ENCODE data around the gene RAP1GAP2. TPM values are rescaled to one million over a fixed set of nuclear protein-coding genes. Genes with fewer than 3 reads are reported as not detected.
"Not testable (repeated sequence)": the region's sequence is repeated elsewhere in the genome, so short reads cannot be mapped to it uniquely, and the experiment has no call there.

RAP1GAP2 gene
- total and polyA plus RNA-seq, 5 donors = 29.7 to 62.1 (median 43.7) TPM

DNA sequence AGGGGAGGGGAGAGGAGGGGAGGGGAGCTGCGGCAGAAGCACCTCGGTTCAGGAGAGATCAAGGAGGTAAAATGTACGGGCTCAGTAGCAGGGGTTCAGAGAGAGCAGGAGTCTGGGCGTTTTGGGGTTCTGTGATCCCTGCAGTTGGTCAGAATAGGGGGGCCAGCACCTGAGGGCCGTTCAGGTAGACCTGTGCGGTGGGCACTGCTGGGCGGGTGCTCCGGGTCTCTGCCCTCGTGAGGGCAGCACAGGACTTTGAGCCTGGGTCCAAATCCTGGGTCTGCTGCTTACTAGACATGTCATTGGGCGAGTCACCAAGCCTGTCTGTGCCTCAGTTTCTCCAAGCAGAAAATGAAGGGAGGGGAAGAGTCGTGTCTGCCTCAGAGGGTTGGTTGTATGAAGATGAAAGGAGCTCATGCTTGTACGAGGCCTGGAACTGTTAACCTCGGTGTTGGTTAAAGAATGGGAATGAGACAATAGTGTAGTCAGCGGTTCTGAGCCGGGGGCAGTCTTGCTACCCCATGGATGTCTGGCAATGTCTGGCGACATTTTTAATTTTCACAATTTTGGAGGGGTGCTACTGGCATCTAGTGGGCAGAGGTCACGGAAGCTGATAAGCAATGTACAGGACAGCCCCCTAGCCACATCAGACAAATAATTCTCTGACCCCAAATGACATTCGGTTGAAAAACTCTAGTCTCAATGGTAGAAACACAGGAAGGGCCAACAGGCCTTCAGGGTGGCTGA is 231.7 kb downstream of the RAP1GAP2 start:
- ATAC-seq (no peak), DNase-seq (peak in 1 of 3 donors; percentile 37)
- intact Hi-C loops (cut with DNase I) = no loop called here
- no peaks in the 10 kb centered on the region for H3K4me1 ChIP-seq (ENCODE audit: control insufficient read depth, insufficient read depth, low read length)
- WGBS = 90% methylated on average over 18 of the region's 18 CpGs
- H3K27me3 ChIP-seq (ENCODE audit: control insufficient read depth, insufficient read depth) = no peaks in the 10 kb centered on the region
- H3K27ac ChIP-seq (ENCODE audit: low read length) = no peak overlapping the region
- no peaks in the 10 kb centered on the region for H3K9me3 ChIP-seq (ENCODE audit: control insufficient read depth, low read length)
- no peak overlapping the region for H3K4me3 ChIP-seq (ENCODE audit: low read length)

DNA sequence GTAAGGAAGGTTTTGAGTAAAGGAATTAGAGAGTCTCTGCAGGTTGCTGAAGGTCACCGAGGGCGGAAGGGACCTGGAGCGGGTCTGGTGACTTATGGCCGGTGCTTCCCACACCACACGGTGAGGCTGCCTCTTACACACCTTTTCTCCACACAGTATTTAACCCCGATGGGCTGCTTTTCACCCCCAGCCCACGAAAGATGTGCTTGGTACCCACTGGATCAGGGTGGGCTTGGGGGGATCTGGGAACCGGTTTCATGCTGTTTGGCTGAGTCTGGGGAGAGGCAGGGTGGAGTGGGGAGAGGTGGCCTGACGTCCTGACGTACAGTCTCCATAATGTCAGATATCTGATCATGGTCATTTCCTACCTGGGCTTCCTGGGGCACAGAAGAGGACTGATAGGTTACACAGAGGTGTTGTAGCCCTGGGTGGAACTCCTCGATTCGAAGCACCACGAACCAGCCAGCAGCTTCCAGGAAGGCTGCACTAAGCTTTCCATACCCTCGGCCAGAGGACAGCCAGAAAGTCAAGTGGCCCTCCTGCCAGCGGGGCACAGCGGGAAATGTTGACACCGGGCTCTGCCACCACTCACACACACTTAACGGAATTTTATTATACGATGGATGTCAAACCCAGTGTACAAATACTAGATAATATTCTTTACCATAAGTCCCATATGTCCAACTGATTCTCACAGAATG is 233.1 kb downstream of the RAP1GAP2 start:
- peak; percentile 47 to 78 (median 66) for DNase-seq
- Histone ChIP-seq H3K27me3 (ENCODE audit: control insufficient read depth, insufficient read depth) (no peaks in the 10 kb centered on the region), H3K27ac (ENCODE audit: low read length) (peak overlapping the region; percentile 81), H3K4me1 (ENCODE audit: control insufficient read depth, insufficient read depth, low read length) (no peaks in the 10 kb centered on the region), H3K9me3 (ENCODE audit: control insufficient read depth, low read length) (no peaks in the 10 kb centered on the region), H3K4me3 (ENCODE audit: low read length) (no peak overlapping the region)
- intact Hi-C loops (cut with DNase I) = no loop called here
- ATAC-seq = peak; percentile 64
- 68% methylated on average over 19 of the region's 19 CpGs for WGBS

DNA sequence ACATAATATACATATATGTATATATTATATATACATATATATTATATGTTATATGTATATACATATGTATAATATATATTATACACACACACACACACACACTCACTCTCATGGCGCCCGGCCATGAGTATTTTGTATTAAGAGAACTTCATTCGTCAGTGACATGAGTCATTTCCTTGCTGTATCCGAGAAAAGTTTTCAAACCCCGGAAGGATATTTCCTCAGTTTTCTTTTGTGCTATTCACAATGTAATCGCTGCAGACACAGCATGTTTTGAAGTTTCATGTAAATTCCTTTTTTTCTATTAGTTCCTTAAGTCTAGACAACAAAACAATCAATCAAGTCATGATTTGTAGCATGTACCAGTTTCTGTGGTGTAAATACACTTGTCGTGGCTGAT is 233.9 kb downstream of the RAP1GAP2 start:
- intact Hi-C loops (cut with DNase I) = no loop called here
- ATAC-seq (peak in 1 of 2 donors; percentile 7), DNase-seq (peak in 2 of 3 donors; percentile 41 to 69)
- no peaks in the 10 kb centered on the region for H3K4me1 ChIP-seq (ENCODE audit: control insufficient read depth, insufficient read depth, low read length)
- H3K27me3 ChIP-seq (ENCODE audit: control insufficient read depth, insufficient read depth) = no peaks in the 10 kb centered on the region
- WGBS = 52% methylated on average over 7 of the region's 7 CpGs
- no peak overlapping the region for H3K4me3 ChIP-seq (ENCODE audit: low read length)
- no peaks in the 10 kb centered on the region for H3K9me3 ChIP-seq (ENCODE audit: control insufficient read depth, low read length)
- no peak overlapping the region for H3K27ac ChIP-seq (ENCODE audit: low read length)

GRCh38 chr17:3030852-3031470 is 234.7 kb downstream of the RAP1GAP2 start:
- H3K4me3 ChIP-seq (ENCODE audit: low read length); H3K27ac ChIP-seq (ENCODE audit: low read length); H3K4me1 ChIP-seq (ENCODE audit: control insufficient read depth, insufficient read depth, low read length); H3K27me3 ChIP-seq (ENCODE audit: control insufficient read depth, insufficient read depth); intact Hi-C loops (cut with DNase I); H3K9me3 ChIP-seq (ENCODE audit: control insufficient read depth, low read length); ATAC-seq: not testable (repeated sequence)
- 84% methylated on average over 14 of the region's 14 CpGs for WGBS
- peak in 1 of 3 donors; percentile 31 for DNase-seq

DNA sequence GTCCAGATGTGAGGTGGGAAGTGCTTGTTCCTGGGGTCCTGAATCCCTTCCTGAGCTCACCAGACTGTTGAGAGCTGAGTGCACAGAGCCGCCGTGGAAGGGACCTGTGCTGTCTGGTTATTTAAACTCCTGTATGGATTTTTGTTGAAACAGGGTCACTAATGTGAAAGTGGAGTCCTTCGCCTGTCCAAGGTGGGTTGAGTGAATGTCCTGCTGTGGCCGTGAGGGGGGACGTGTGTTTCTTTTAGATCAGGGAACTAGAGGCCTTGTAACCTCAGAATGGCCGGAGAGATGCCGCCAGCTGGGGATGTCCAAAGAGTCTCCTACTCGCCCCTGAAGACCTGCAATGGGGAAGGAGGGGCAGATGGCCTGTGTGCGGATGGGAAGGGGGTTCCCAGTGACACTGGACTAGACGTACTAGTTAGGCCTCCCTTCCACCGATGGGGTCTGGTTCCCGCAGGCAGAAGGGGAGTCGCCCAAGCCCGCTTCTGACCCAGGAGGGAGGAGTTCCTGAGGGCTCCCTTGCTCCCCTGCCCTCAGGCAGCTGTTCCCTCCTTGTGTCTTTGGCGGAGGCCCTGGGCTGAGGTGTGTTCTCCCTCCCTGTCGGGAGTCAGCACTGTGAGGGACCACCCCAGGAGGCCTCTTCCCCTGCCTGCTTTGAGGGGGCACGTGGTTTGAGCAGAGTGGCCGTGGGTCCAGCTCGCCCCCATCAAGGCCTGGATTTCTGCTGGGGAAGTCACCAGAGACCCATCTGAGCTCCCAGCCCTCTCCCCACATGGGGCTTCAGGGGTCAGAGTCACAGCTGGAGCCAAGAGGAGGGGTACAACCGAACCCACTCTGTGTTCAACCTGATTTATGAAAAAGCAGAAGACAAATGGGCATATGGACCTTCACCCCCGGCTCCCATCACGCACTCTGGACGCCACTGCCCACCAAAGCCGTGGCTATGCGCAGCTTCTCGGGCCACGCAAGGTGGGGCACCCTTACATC is 236.3 kb downstream of the RAP1GAP2 start:
- Histone ChIP-seq H3K4me3 (ENCODE audit: low read length) (no peak overlapping the region), H3K4me1 (ENCODE audit: control insufficient read depth, insufficient read depth, low read length) (no peaks in the 10 kb centered on the region), H3K9me3 (ENCODE audit: control insufficient read depth, low read length) (no peaks in the 10 kb centered on the region), H3K27me3 (ENCODE audit: control insufficient read depth, insufficient read depth) (no peaks in the 10 kb centered on the region), H3K27ac (ENCODE audit: low read length) (no peak overlapping the region)
- no peak for ATAC-seq
- WGBS = 92% methylated on average over 27 of the region's 27 CpGs
- intact Hi-C loops (cut with DNase I) = no loop called here
- DNase-seq = peak in 1 of 3 donors; percentile 13

- no peak overlapping the region for H3K27ac ChIP-seq (ENCODE audit: low read length)
- no peaks in the 10 kb centered on the region for H3K4me1 ChIP-seq (ENCODE audit: control insufficient read depth, insufficient read depth, low read length)
- 90% methylated on average over 15 of the region's 15 CpGs for WGBS
- H3K9me3 ChIP-seq (ENCODE audit: control insufficient read depth, low read length) = no peaks in the 10 kb centered on the region
- ATAC-seq (no peak), DNase-seq (peak in 1 of 3 donors; percentile 58)
- H3K27me3 ChIP-seq (ENCODE audit: control insufficient read depth, insufficient read depth) = no peaks in the 10 kb centered on the region
- intact Hi-C loops (cut with DNase I) = no loop called here
- no peak overlapping the region for H3K4me3 ChIP-seq (ENCODE audit: low read length)
Observed at GRCh38 chr17:3033248-3033640, 237.0 kb downstream of the RAP1GAP2 start.

GRCh38 chr17:3033741-3034577 is 237.7 kb downstream of the RAP1GAP2 start:
- Histone ChIP-seq H3K9me3 (ENCODE audit: control insufficient read depth, low read length) (no peaks in the 10 kb centered on the region), H3K4me1 (ENCODE audit: control insufficient read depth, insufficient read depth, low read length) (no peaks in the 10 kb centered on the region), H3K4me3 (ENCODE audit: low read length) (no peak overlapping the region), H3K27ac (ENCODE audit: low read length) (no peak overlapping the region), H3K27me3 (ENCODE audit: control insufficient read depth, insufficient read depth) (no peaks in the 10 kb centered on the region)
- intact Hi-C loops (cut with DNase I) = no loop called here
- peak; percentile 72 to 84 for ATAC-seq
- WGBS = 65% methylated on average over 26 of the region's 26 CpGs
- DNase-seq = peak; percentile 47 to 76 (median 47)

GRCh38 chr17:3034578-3034920 is 238.3 kb downstream of the RAP1GAP2 start:
- 84% methylated on average over 9 of the region's 9 CpGs for WGBS
- intact Hi-C loops (cut with DNase I) = no loop called here
- H3K27ac ChIP-seq (ENCODE audit: low read length) = no peak overlapping the region
- H3K4me3 ChIP-seq (ENCODE audit: low read length) = no peak overlapping the region
- DNase-seq = peak in 1 of 3 donors; percentile 24
- H3K27me3 ChIP-seq (ENCODE audit: control insufficient read depth, insufficient read depth) = no peaks in the 10 kb centered on the region
- peak in 1 of 2 donors; percentile 4 for ATAC-seq
- H3K9me3 ChIP-seq (ENCODE audit: control insufficient read depth, low read length) = no peaks in the 10 kb centered on the region
- H3K4me1 ChIP-seq (ENCODE audit: control insufficient read depth, insufficient read depth, low read length) = no peaks in the 10 kb centered on the region

- no peaks in the 10 kb centered on the region for H3K9me3 ChIP-seq (ENCODE audit: control insufficient read depth, low read length)
- H3K4me1 ChIP-seq (ENCODE audit: control insufficient read depth, insufficient read depth, low read length) = no peaks in the 10 kb centered on the region
- no peak overlapping the region for H3K27ac ChIP-seq (ENCODE audit: low read length)
- peak in 2 of 3 donors; percentile 16 to 28 for DNase-seq
- no peaks in the 10 kb centered on the region for H3K27me3 ChIP-seq (ENCODE audit: control insufficient read depth, insufficient read depth)
- 84% methylated on average over 13 of the region's 13 CpGs for WGBS
- no peak for ATAC-seq
- no peak overlapping the region for H3K4me3 ChIP-seq (ENCODE audit: low read length)
- intact Hi-C loops (cut with DNase I) = no loop called here
Observed at GRCh38 chr17:3035256-3035967, 239.2 kb downstream of the RAP1GAP2 start.
